NT2/D1 (cell line): ENCODE data around the gene SPEN.

Experiments
- SUZ12 ChIP-seq: IDR thresholded peaks from 2 replicates; pipeline ENCODE4 v1.6.1; 2011; ENCODE audit not compliant: insufficient read length, insufficient read depth; ENCODE audit errors: extremely low read depth
- YY1 ChIP-seq: IDR thresholded peaks from 2 replicates; pipeline ENCODE4 v1.6.1; 2011; ENCODE audit not compliant: insufficient read length, insufficient read depth
- ZNF274 ChIP-seq: IDR thresholded peaks from 2 replicates; pipeline ENCODE4 v1.6.1; 2011; ENCODE audit warnings: mild to moderate bottlenecking, low read depth, low read length

- TF ChIP-seq ZNF274 (no peak), YY1 (no peak), SUZ12 (no peak)
These were observed 71.6 kb downstream of the SPEN start for GRCh38 chr1:15918962-15919715.
